ENCODE measurements around the gene ZBTB42. TPM values are rescaled to one million over a fixed set of nuclear protein-coding genes. Genes with fewer than 3 reads are reported as not detected.

The ZBTB42 gene
- total RNA-seq, 1 experiment from 2014 or later: 6.4 TPM

DNA sequence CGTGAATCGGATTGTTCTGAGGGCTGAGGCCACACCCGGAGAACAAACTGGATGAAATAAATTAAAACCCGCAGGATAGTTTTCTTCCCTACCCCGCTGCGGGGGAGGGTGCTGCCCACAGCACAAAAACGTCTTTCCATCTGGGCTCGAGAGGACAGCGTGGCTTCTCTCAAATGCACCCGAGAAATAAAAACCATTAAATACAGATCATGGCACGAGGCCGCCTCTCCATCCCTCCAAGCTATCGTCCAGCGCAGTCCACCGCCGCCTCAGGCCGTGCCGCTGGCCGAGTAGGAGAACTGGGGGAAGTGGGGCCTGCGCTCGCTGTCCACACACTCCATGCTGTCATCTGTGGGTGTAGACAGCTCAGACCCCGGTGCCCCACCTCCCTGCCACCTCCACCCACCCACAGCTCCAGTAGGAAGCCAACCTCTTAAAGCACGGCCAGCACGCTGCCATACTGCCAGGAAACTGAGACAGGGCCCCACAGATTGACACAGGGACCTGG, 30.8 kb upstream of the ZBTB42 start (continued):
- no peak for TF ChIP-seq ZNF219 (CRISPR knock-in tag; IDR thresholded peaks at IDR 0.05; ENCODE audit: borderline replicate concordance)
- TF ChIP-seq, protein P1, sequence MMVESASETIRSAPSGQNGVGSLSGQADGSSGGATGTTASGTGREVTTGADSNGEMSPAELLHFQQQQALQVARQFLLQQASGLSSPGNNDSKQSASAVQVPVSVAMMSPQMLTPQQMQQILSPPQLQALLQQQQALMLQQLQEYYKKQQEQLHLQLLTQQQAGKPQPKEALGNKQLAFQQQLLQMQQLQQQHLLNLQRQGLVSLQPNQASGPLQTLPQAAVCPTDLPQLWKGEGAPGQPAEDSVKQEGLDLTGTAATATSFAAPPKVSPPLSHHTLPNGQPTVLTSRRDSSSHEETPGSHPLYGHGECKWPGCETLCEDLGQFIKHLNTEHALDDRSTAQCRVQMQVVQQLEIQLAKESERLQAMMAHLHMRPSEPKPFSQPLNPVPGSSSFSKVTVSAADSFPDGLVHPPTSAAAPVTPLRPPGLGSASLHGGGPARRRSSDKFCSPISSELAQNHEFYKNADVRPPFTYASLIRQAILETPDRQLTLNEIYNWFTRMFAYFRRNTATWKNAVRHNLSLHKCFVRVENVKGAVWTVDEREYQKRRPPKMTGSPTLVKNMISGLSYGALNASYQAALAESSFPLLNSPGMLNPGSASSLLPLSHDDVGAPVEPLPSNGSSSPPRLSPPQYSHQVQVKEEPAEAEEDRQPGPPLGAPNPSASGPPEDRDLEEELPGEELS (CRISPR knock-in tag; IDR thresholded peaks at IDR 0.05): no peak
- TF ChIP-seq ZNF121 (CRISPR knock-in tag; IDR thresholded peaks at IDR 0.05): no peak
- TF ChIP-seq, protein P2, sequence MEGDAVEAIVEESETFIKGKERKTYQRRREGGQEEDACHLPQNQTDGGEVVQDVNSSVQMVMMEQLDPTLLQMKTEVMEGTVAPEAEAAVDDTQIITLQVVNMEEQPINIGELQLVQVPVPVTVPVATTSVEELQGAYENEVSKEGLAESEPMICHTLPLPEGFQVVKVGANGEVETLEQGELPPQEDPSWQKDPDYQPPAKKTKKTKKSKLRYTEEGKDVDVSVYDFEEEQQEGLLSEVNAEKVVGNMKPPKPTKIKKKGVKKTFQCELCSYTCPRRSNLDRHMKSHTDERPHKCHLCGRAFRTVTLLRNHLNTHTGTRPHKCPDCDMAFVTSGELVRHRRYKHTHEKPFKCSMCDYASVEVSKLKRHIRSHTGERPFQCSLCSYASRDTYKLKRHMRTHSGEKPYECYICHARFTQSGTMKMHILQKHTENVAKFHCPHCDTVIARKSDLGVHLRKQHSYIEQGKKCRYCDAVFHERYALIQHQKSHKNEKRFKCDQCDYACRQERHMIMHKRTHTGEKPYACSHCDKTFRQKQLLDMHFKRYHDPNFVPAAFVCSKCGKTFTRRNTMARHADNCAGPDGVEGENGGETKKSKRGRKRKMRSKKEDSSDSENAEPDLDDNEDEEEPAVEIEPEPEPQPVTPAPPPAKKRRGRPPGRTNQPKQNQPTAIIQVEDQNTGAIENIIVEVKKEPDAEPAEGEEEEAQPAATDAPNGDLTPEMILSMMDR (IDR thresholded peaks at IDR 0.05): no peak
- no peak for TF ChIP-seq NFATC4 (CRISPR knock-in tag; IDR thresholded peaks at IDR 0.05)
- TF ChIP-seq ZBTB21 (CRISPR knock-in tag; IDR thresholded peaks at IDR 0.05; ENCODE audit: borderline replicate concordance): no peak
- TF ChIP-seq HMGA2 (CRISPR knock-in tag; IDR thresholded peaks at IDR 0.05): no peak

DNA sequence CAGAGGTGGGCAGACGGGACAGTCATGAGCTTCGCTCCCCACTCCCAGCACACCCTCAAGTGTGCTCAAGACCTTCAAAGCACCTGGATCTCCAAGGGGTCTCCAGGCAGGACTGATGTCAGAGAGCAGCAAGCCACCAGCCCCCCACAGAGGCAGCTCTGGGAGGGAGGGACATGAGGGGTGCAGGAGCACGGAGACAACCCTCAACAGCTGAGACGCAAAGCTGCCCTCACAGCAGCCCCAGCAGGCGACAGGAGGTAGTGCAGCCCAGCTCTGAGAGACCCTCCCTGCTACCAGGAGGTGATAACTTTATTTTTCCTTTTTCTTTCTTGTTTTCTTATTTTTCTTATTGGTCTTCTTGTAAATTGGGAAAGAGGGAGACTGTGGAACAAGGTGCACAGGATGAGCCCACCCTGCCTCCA, 30.0 kb upstream of the ZBTB42 start:
- Mint-ChIP-seq H3K27ac (no peak overlapping the region; the same call in 1 of the 2 replicates), H3K4me3 (no peak overlapping the region), H3K4me1 (peaks cover 17% of the 10 kb centered on the region), H3K27me3 (ENCODE audit: low read depth) (no peaks in the 10 kb centered on the region), H3K36me3 (peaks cover 34% of the 10 kb centered on the region), H3K9me3 (peaks cover 10% of the 10 kb centered on the region)
- POLR2A ChIA-PET: no interaction called here
- DNase-seq (ENCODE audit: low spot score) (no peak), ATAC-seq (no peak)
- CTCF ChIA-PET: interaction anchor here (0.6 to 2.5 kb wide), 18 partner anchors 9 to 163 kb away, joined by 3 to 30 read pairs (median 4); partner anchors contain the start of genes AKT1, SIVA1 and ZBTB42
- TF ChIP-seq, protein P1 (CRISPR knock-in tag; IDR thresholded peaks at IDR 0.05): no peak
- TF ChIP-seq, protein P2 (IDR thresholded peaks at IDR 0.05): peak; percentile 41

DNA sequence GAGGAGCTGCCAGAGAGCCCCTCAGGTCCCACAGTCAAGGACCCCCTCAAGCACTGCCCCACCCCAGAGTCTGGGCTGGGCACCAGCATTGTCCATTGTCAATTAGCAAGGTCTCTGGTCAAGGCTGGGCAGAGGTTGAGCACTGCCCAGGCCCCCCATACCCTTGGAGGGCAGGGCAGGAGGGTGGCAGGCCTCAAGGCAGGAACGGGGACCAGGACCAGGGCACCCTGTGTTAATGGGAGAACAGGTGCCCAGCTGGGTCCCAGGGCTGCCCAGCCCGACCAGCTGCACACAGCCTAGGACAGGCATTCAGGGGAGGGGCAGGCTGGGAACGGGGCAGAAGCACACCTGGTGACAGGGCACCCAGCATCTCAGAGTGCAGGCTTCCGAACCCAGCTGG, 29.5 kb upstream of the ZBTB42 start:
- Mint-ChIP-seq H3K9me3 (peaks cover 6% of the 10 kb centered on the region), H3K27me3 (ENCODE audit: low read depth) (no peaks in the 10 kb centered on the region), H3K4me3 (no peak overlapping the region), H3K36me3 (peaks cover 31% of the 10 kb centered on the region), H3K4me1 (peaks cover 17% of the 10 kb centered on the region), H3K27ac (no peak overlapping the region)
- CTCF ChIA-PET: interaction anchor here (0.6 to 2.5 kb wide), 12 partner anchors 9 to 162 kb away, joined by 3 to 30 read pairs (median 5); partner anchors contain the start of genes AKT1, SIVA1 and ZBTB42
- ATAC-seq (no peak), DNase-seq (ENCODE audit: low spot score) (no peak)
- POLR2A ChIA-PET: no interaction called here
- TF ChIP-seq HMGA2 (CRISPR knock-in tag; IDR thresholded peaks at IDR 0.05): no peak
- TF ChIP-seq, protein P3, sequence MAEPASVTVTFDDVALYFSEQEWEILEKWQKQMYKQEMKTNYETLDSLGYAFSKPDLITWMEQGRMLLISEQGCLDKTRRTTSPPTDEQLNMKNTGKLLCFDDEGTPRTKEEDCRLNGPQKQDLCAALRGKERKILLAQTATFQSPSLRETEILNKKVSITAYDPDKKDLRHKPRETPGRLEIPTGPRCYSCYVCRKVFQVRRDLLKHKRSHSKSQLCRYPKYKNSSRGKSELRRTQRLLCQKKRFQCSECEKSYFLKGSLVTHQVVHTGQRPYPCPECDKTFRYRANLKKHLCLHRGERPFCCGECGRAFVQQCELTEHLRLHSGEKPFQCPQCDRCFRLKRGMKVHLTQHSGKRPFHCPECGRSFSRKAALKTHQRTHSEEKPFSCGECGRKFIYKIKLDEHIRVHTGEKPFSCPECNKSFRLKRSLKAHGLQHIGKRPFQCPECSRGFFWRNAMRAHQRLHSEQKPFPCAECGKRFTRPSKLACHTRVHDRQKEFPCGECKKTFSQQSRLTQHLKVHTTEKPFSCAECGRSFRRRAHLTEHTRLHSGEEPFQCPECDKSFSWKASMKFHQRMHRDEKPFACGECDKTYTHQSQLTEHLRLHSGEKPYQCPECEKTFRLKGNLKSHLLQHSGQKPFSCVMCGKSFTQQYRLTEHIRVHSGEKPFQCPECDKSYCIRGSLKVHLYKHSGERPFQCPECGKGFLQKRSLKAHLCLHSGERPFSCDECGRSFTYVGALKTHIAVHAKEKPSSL (CRISPR knock-in tag; conservative IDR thresholded peaks at IDR 0.05): no peak
- TF ChIP-seq, protein P4, sequence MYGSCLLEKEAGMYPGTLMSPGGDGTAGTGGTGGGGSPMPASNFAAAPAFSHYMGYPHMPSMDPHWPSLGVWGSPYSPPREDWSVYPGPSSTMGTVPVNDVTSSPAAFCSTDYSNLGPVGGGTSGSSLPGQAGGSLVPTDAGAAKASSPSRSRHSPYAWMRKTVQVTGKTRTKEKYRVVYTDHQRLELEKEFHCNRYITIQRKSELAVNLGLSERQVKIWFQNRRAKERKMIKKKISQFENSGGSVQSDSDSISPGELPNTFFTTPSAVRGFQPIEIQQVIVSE (CRISPR knock-in tag; IDR thresholded peaks at IDR 0.05; ENCODE audit: borderline replicate concordance): no peak
- TF ChIP-seq, protein P5, sequence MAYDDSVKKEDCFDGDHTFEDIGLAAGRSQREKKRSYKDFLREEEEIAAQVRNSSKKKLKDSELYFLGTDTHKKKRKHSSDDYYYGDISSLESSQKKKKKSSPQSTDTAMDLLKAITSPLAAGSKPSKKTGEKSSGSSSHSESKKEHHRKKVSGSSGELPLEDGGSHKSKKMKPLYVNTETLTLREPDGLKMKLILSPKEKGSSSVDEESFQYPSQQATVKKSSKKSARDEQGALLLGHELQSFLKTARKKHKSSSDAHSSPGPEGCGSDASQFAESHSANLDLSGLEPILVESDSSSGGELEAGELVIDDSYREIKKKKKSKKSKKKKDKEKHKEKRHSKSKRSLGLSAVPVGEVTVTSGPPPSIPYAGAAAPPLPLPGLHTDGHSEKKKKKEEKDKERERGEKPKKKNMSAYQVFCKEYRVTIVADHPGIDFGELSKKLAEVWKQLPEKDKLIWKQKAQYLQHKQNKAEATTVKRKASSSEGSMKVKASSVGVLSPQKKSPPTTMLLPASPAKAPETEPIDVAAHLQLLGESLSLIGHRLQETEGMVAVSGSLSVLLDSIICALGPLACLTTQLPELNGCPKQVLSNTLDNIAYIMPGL (CRISPR knock-in tag; IDR thresholded peaks at IDR 0.05): no peak
- TF ChIP-seq, protein P6, sequence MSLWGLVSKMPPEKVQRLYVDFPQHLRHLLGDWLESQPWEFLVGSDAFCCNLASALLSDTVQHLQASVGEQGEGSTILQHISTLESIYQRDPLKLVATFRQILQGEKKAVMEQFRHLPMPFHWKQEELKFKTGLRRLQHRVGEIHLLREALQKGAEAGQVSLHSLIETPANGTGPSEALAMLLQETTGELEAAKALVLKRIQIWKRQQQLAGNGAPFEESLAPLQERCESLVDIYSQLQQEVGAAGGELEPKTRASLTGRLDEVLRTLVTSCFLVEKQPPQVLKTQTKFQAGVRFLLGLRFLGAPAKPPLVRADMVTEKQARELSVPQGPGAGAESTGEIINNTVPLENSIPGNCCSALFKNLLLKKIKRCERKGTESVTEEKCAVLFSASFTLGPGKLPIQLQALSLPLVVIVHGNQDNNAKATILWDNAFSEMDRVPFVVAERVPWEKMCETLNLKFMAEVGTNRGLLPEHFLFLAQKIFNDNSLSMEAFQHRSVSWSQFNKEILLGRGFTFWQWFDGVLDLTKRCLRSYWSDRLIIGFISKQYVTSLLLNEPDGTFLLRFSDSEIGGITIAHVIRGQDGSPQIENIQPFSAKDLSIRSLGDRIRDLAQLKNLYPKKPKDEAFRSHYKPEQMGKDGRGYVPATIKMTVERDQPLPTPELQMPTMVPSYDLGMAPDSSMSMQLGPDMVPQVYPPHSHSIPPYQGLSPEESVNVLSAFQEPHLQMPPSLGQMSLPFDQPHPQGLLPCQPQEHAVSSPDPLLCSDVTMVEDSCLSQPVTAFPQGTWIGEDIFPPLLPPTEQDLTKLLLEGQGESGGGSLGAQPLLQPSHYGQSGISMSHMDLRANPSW (CRISPR knock-in tag; conservative IDR thresholded peaks at IDR 0.05; ENCODE audit: low read depth): no peak
- TF ChIP-seq, protein P7, sequence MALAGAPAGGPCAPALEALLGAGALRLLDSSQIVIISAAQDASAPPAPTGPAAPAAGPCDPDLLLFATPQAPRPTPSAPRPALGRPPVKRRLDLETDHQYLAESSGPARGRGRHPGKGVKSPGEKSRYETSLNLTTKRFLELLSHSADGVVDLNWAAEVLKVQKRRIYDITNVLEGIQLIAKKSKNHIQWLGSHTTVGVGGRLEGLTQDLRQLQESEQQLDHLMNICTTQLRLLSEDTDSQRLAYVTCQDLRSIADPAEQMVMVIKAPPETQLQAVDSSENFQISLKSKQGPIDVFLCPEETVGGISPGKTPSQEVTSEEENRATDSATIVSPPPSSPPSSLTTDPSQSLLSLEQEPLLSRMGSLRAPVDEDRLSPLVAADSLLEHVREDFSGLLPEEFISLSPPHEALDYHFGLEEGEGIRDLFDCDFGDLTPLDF (CRISPR knock-in tag; IDR thresholded peaks at IDR 0.05): no peak
- TF ChIP-seq, protein P8, sequence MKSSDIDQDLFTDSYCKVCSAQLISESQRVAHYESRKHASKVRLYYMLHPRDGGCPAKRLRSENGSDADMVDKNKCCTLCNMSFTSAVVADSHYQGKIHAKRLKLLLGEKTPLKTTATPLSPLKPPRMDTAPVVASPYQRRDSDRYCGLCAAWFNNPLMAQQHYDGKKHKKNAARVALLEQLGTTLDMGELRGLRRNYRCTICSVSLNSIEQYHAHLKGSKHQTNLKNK (CRISPR knock-in tag; IDR thresholded peaks at IDR 0.05): no peak

All from WTC11 (cell line).